HEK293T (cell line): ENCODE data around the gene PLAGL2.

Experiments used
- ARNT ChIP-seq: fragments of 450-650 bp; IDR thresholded peaks from 2 replicates; pipeline ENCODE4 v1.6.1; 2017; ENCODE audit warnings: mild to moderate bottlenecking
- BHLHE40 ChIP-seq: fragments of 450-650 bp; IDR thresholded peaks from 2 replicates; pipeline ENCODE4 v1.6.1; 2016; ENCODE audit warnings: mild to moderate bottlenecking, moderate library complexity, borderline replicate concordance
- FOXA1 ChIP-seq: fragments of 450-650 bp; IDR thresholded peaks from 2 replicates; pipeline ENCODE4 v1.6.1; 2016; ENCODE audit warnings: mild to moderate bottlenecking
- FOXK2 ChIP-seq: fragments of 450-650 bp; IDR thresholded peaks from 2 replicates; pipeline ENCODE4 v1.6.1; 2016; ENCODE audit warnings: mild to moderate bottlenecking
- FOXM1 ChIP-seq: fragments of 450-650 bp; IDR thresholded peaks from 2 replicates; pipeline ENCODE4 v1.6.1; 2017; ENCODE audit warnings: mild to moderate bottlenecking, borderline replicate concordance
- L3MBTL2 ChIP-seq: fragments of 450-650 bp; conservative IDR thresholded peaks from 2 replicates; pipeline ENCODE4 v1.6.1; 2016; ENCODE audit warnings: mild to moderate bottlenecking
- NFRKB ChIP-seq: fragments of 450-650 bp; IDR thresholded peaks from 2 replicates; pipeline ENCODE4 v1.6.1; 2016; ENCODE audit warnings: mild to moderate bottlenecking, moderate library complexity
- PKNOX1 ChIP-seq: fragments of 450-650 bp; IDR thresholded peaks from 2 replicates; pipeline ENCODE4 v1.6.1; 2016
- SP1 ChIP-seq: fragments of 450-650 bp; IDR thresholded peaks from 2 replicates; pipeline ENCODE4 v1.6.1; 2017
- SUZ12 ChIP-seq: fragments of 450-650 bp; IDR thresholded peaks from 2 replicates; pipeline ENCODE4 v1.6.1; 2016; ENCODE audit warnings: mild to moderate bottlenecking

GRCh38 chr20:32207626-32208498, at the start of gene PLAGL2, which contains the start of gene POFUT1:
- no peak for TF ChIP-seq FOXK2
- no peak for TF ChIP-seq NFRKB
- TF ChIP-seq FOXA1, result no peak
- peak; percentile 10; the same call in 1 of the 2 replicates for TF ChIP-seq FOXM1
- TF ChIP-seq ARNT, result peak; percentile 56; the same call in 1 of the 2 replicates
- no peak for TF ChIP-seq PKNOX1
- no peak for TF ChIP-seq L3MBTL2
- no peak for TF ChIP-seq BHLHE40
- TF ChIP-seq SUZ12, result no peak
- TF ChIP-seq SP1, result no peak
